Astrocyte (in vitro differentiated cells and primary cell): ENCODE measurements around the gene LIN9.

Experiments
- EZH2 ChIP-seq: IDR thresholded peaks from 2 replicates; pipeline ENCODE4 v1.6.1; 2012; ENCODE audit warnings: mild to moderate bottlenecking, low read length, inconsistent platforms; ENCODE audit not compliant: insufficient read depth
- TF ChIP-seq, protein P1 (sequence below): IDR thresholded peaks from 2 replicates; pipeline ENCODE4 v1.5.1; 2011; ENCODE audit warnings: low read depth, mild to moderate bottlenecking, inconsistent platforms, low read length, moderate library complexity; ENCODE audit not compliant: insufficient read depth

DNA sequence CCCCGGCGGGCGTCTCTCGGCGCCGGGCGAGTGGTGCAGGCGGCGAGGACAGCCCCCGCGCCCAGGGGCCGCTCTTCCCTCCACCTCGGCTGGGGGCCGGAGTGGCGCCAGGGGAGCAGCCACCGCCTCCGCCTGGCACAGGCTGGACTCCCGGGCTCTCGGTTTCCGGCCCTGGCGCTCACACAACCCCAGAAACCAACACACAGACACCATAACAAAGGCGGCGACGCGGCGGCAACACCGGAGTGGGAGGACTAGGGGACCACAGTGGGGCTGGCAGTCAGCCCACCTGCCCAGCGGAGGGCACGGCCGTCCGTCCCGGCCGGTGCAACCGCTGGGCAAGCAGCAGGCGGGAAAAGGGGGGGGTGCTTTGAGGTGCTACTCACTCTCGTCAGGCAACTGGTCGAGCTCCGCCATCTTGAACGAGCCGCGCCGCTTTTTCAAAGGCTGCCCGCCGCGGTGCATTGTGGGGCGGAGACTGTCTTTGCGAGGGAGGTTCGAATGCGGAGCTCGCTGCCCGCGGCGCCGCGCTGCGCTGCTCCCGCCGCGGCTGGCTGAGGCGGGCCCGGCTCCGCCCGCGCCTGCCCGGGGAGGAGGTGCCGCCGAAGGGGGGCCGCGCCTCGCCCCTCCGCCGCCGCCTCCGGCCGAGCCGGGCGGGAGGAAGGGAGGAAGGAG lies at the start of gene LIN9:
- TF ChIP-seq, protein P1, sequence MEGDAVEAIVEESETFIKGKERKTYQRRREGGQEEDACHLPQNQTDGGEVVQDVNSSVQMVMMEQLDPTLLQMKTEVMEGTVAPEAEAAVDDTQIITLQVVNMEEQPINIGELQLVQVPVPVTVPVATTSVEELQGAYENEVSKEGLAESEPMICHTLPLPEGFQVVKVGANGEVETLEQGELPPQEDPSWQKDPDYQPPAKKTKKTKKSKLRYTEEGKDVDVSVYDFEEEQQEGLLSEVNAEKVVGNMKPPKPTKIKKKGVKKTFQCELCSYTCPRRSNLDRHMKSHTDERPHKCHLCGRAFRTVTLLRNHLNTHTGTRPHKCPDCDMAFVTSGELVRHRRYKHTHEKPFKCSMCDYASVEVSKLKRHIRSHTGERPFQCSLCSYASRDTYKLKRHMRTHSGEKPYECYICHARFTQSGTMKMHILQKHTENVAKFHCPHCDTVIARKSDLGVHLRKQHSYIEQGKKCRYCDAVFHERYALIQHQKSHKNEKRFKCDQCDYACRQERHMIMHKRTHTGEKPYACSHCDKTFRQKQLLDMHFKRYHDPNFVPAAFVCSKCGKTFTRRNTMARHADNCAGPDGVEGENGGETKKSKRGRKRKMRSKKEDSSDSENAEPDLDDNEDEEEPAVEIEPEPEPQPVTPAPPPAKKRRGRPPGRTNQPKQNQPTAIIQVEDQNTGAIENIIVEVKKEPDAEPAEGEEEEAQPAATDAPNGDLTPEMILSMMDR = no peak
- TF ChIP-seq EZH2 = no peak
